Activated CD4-positive, alpha-beta T cell treated with anti-CD3 and anti-CD28 coated beads, Interleukin-2, amount 50 U/mL, for 48 hours (primary cell): ENCODE measurements around the gene PGBD5.

Experiments used
- DNase-seq, 2 experiments: peaks; one replicate each; pipeline ENCODE4 v3.0.0-alpha.2; 2020

Gene PGBD5

DNA sequence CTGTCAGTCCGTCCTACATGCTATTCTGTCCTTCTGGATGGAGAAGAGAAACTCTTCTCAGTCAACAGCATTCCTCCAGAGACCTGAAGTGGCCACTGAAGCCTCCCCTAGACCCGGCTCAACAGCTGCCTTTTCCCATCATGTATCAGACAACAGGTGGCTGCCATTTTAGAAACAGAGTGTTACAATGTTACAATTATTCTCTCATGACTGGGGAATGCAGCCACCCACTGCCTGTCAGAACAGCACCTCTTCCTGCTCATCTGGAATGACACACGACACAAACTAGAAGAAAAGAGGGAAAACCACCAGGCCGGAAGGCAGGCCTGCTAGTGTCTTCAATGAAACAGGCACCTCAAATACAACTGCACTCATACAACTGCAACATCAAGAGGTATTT, 105.3 kb downstream of the PGBD5 start:
- DNase-seq: no peak

GRCh38 chr1:230319014-230319747, 107.0 kb downstream of the PGBD5 start:
- DNase-seq: no peak

- DNase-seq: no peak
These were observed 108.0 kb downstream of the PGBD5 start for GRCh38 chr1:230317823-230318819.

GRCh38 chr1:230316864-230317745, 109.0 kb downstream of the PGBD5 start:
- no peak for DNase-seq

GRCh38 chr1:230315099-230315498, 111.0 kb downstream of the PGBD5 start:
- DNase-seq: no peak

DNA sequence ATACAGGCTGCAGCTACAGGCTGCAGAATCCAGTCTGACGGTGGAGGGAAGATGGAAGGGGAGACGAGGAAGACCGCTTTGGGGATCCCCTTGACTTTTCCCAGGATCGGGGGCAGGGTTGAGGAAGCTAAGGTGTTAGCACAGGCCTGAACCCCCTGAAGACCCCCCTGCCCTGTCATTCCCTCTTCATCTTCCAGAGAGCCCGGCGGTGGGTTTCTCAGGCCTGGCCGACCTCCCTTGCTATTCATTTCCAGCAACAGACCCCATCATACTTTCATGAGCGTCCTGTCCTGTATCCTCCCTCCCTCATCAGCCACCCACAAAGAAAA, 112.0 kb downstream of the PGBD5 start:
- DNase-seq: no peak

GRCh38 chr1:230313453-230314141, 112.5 kb downstream of the PGBD5 start:
- no peak for DNase-seq

- no peak for DNase-seq
These were observed 113.5 kb downstream of the PGBD5 start for GRCh38 chr1:230312676-230313075.

- DNase-seq: peak; percentile 64 to 71
These were observed 115.6 kb downstream of the PGBD5 start for GRCh38 chr1:230310381-230311163.

GRCh38 chr1:230309646-230310177, 116.4 kb downstream of the PGBD5 start:
- DNase-seq: no peak

DNA sequence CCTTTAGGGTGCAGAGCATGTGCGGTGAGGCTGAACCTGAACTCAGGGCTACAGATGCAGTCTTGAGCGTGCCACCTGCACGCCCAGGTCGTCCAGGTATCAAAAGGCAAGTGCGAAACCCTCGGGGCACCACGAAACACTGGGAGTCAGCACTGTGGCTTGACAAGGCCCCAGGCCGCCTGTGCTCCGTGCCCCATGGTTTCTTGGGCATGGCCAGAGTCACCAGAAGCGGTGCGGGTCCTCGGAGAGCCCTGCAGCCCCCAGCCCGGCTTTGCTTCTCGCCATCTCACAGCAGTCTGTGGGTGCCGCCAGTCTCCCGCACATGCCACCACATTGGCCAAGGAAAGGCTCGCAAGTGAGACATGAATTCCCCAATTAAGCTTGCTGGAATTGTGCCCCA, 117.3 kb downstream of the PGBD5 start:
- no peak for DNase-seq

DNA sequence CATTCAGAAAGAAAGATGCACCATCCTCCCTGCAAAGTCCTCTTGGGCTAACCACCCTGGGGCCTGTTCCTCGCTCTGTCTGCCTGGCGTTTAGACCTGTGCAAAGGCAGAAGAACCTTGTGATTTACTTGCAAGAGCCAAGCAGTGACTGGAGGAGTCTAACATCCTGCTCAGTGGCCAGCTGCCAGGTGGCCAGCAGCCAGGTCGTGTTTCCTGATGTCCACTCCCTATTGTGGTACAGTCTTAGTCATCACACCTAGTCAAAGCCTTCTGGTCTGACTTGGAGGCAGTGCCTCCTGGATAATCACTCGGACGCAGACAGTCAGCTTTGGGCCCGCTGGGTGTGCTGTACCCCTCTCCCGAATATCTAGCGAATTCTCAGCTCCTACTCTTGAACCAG, 118.1 kb downstream of the PGBD5 start:
- DNase-seq: no peak

GRCh38 chr1:230307213-230307612, 118.9 kb downstream of the PGBD5 start:
- DNase-seq: no peak

DNA sequence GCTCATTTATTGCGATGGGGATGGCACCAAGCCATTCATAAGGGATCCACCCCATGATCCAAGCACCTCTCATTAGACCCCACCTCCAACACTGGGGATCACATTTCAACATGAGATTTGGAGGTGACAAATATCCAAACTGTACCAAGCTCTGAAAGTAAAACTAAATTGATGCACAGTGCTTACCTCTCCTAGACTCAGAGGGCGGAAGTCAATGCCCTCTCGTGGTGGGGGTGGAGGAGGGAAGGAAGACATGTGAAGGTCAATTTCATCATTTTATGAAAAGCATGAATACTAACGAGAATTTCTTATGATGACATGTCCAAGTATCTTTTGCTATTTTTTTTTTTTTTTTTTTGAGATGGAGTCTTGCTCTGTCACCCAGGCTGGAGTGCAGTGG, 120.0 kb downstream of the PGBD5 start:
- peak; percentile 40 to 54 for DNase-seq

- no peak for DNase-seq
These were observed 122.3 kb downstream of the PGBD5 start for GRCh38 chr1:230303822-230304221.

GRCh38 chr1:230303069-230303468, 123.1 kb downstream of the PGBD5 start:
- DNase-seq: no peak

- DNase-seq: no peak
These were observed 124.3 kb downstream of the PGBD5 start for GRCh38 chr1:230301822-230302221.

- DNase-seq: no peak
These were observed 124.8 kb downstream of the PGBD5 start for GRCh38 chr1:230301322-230301721.

DNA sequence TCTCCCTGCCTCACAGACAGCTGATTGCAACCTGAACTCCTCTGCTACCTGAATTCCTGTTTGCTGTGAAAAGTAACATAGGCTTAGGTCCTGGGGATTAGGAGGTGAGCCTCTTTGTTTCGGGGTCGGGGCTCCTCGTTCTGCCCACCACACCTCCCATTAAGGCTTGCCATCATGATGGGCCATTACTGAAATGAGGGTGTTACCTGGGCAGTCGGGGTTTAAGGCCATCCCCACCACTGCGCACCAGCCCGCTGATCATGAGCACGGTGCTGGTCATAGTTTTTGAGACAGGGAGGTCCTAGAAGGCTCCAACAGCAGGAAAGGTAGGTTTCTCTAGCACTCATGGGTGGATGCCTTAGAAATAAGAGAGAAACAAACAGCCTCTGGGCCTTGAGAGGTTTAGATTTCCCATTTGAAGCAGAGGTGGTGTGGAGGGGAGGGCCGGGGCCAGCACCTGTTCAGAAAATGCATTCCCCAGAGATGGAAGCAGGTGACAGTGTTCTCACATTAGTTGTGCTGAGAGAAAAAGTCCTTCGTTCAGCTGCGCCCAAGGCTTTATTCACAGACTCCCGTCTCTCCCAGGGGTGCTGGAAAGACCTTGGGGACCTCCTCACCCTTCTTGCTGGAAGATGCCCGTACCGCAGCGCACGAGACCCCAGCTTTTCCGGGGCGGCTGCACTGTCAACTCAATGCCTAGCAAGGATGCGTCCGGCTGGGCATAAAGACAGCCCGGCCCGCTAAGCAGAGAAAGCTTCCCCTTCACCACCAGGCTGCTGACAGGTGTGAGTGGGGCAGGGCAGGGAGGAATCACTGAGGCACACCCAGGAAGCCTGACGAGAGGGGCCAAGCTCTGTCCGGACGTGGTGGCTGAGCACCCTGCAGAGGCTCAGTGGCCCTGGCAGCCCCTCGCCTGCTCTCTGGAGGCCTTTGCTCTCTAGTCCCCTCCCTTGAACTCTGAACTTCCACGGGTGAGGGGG, 125.5 kb downstream of the PGBD5 start:
- DNase-seq: no peak
